ENCODE results near the gene MALT1.

DNA sequence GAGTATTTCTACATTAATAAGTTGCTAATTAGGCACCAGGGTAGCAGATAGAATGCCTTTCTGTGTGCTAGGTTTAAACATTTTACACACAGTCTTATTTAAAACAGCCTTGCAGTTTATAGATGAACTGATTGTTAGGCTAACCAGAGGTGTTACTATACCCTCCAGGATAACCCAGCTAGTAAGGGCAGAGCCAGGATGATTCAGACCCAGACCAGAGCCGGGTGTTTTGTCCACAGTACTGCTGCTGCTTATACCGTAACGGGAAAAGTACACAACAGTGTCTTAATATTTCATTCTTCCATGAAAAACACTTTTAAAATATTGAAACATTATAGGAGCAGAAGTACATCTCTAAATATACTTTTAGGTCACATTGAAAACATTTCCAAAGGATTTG, 82.7 kb downstream of the MALT1 start:
- TF ChIP-seq POLR2A (IDR thresholded peaks at IDR 0.05; ENCODE audit: extremely low read depth, insufficient read length) (no peak), MYC (IDR thresholded peaks at IDR 0.05; ENCODE audit: low read depth, low read length) (no peak)
- TF ChIP-seq, protein P1, sequence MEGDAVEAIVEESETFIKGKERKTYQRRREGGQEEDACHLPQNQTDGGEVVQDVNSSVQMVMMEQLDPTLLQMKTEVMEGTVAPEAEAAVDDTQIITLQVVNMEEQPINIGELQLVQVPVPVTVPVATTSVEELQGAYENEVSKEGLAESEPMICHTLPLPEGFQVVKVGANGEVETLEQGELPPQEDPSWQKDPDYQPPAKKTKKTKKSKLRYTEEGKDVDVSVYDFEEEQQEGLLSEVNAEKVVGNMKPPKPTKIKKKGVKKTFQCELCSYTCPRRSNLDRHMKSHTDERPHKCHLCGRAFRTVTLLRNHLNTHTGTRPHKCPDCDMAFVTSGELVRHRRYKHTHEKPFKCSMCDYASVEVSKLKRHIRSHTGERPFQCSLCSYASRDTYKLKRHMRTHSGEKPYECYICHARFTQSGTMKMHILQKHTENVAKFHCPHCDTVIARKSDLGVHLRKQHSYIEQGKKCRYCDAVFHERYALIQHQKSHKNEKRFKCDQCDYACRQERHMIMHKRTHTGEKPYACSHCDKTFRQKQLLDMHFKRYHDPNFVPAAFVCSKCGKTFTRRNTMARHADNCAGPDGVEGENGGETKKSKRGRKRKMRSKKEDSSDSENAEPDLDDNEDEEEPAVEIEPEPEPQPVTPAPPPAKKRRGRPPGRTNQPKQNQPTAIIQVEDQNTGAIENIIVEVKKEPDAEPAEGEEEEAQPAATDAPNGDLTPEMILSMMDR (IDR thresholded peaks at IDR 0.05; ENCODE audit: low read depth, low read length): no peak

Data from NB4 (cell line).